ENCODE results near the gene PSMD5. TPM values are rescaled to one million over a fixed set of nuclear protein-coding genes. Genes with fewer than 3 reads are reported as not detected.

PSMD5 gene
- total RNA-seq, 2 donors from 2014 or later = 37.2 to 51.5 TPM

GRCh38 chr9:120879446-120879845 is 36.7 kb upstream of the PSMD5 start:
- Mint-ChIP-seq H3K36me3 (ENCODE audit: low read depth) (peaks cover 9% of the 10 kb centered on the region), H3K4me1 (peaks cover 61% of the 10 kb centered on the region), H3K27me3 (no peaks in the 10 kb centered on the region), H3K27ac (peak overlapping the region; percentile 98), H3K4me3 (peak overlapping the region; percentile 99)
- H3K9me3 ChIP-seq (ENCODE audit: control insufficient read depth, low read length, poor library complexity, severe bottlenecking) = no peaks in the 10 kb centered on the region
- ATAC-seq (no peak), DNase-seq (no peak)

GRCh38 chr9:120878188-120879130 is 35.7 kb upstream of the PSMD5 start:
- no peaks in the 10 kb centered on the region for H3K9me3 ChIP-seq (ENCODE audit: control insufficient read depth, low read length, poor library complexity, severe bottlenecking)
- H3K27me3 Mint-ChIP-seq = no peaks in the 10 kb centered on the region
- DNase-seq (no peak), ATAC-seq (no peak)
- peaks cover 13% of the 10 kb centered on the region for H3K36me3 Mint-ChIP-seq (ENCODE audit: low read depth)
- H3K4me3 Mint-ChIP-seq = peak overlapping the region; percentile 99
- peaks cover 68% of the 10 kb centered on the region for H3K4me1 Mint-ChIP-seq
- peak overlapping the region; percentile 98 for H3K27ac Mint-ChIP-seq

- Mint-ChIP-seq H3K36me3 (ENCODE audit: low read depth) (peaks cover 13% of the 10 kb centered on the region), H3K4me1 (peaks cover 71% of the 10 kb centered on the region), H3K4me3 (peak overlapping the region; percentile 99), H3K27ac (peak overlapping the region; percentile 98), H3K27me3 (no peaks in the 10 kb centered on the region)
- ATAC-seq (peak; percentile 60), DNase-seq (peak; percentile 34 to 64 (median 56))
- no peaks in the 10 kb centered on the region for H3K9me3 ChIP-seq (ENCODE audit: control insufficient read depth, low read length, poor library complexity, severe bottlenecking)
Measured at GRCh38 chr9:120877276-120878034, 34.7 kb upstream of the PSMD5 start.

GRCh38 chr9:120876842-120877240 is 34.1 kb upstream of the PSMD5 start, which contains the start of gene PHF19:
Gene PHF19, minus strand, starts transcription at chr9:120877188. Its CDS starts 2,447 bp downstream, at chr9:120874741.
- no peak for DNase-seq
- ATAC-seq = peak; percentile 3
- peaks cover 16% of the 10 kb centered on the region for H3K36me3 Mint-ChIP-seq (ENCODE audit: low read depth)
- H3K27ac Mint-ChIP-seq = peak within 1 kb of the TSS; percentile 98
- peak within 1 kb of the TSS; percentile 99 for H3K4me3 Mint-ChIP-seq
- peaks cover 73% of the 10 kb centered on the region for H3K4me1 Mint-ChIP-seq
- H3K9me3 ChIP-seq (ENCODE audit: control insufficient read depth, low read length, poor library complexity, severe bottlenecking) = no peaks in the 10 kb centered on the region
- no peaks in the 10 kb centered on the region for H3K27me3 Mint-ChIP-seq

GRCh38 chr9:120875954-120876841 is 33.5 kb upstream of the PSMD5 start:
- no peaks in the 10 kb centered on the region for H3K9me3 ChIP-seq (ENCODE audit: control insufficient read depth, low read length, poor library complexity, severe bottlenecking)
- ATAC-seq (peak; percentile 45), DNase-seq (peak; percentile 44 to 80 (median 73))
- H3K36me3 Mint-ChIP-seq (ENCODE audit: low read depth) = peaks cover 16% of the 10 kb centered on the region
- peaks cover 68% of the 10 kb centered on the region for H3K4me1 Mint-ChIP-seq
- no peaks in the 10 kb centered on the region for H3K27me3 Mint-ChIP-seq
- peak overlapping the region; percentile 89 for H3K4me3 Mint-ChIP-seq
- peak overlapping the region; percentile 95 for H3K27ac Mint-ChIP-seq

GRCh38 chr9:120875643-120875953 is 32.9 kb upstream of the PSMD5 start:
- Mint-ChIP-seq H3K27ac (peak overlapping the region; percentile 95), H3K4me3 (peak overlapping the region; percentile 89), H3K36me3 (ENCODE audit: low read depth) (peaks cover 16% of the 10 kb centered on the region), H3K27me3 (no peaks in the 10 kb centered on the region), H3K4me1 (peaks cover 64% of the 10 kb centered on the region)
- H3K9me3 ChIP-seq (ENCODE audit: control insufficient read depth, low read length, poor library complexity, severe bottlenecking) = no peaks in the 10 kb centered on the region
- DNase-seq = no peak
- peak; percentile 5 for ATAC-seq

GRCh38 chr9:120875195-120875565 is 32.5 kb upstream of the PSMD5 start:
- Mint-ChIP-seq H3K4me3 (peak overlapping the region; percentile 89), H3K27me3 (no peaks in the 10 kb centered on the region), H3K36me3 (ENCODE audit: low read depth) (peaks cover 16% of the 10 kb centered on the region), H3K27ac (peak overlapping the region; percentile 95), H3K4me1 (peaks cover 60% of the 10 kb centered on the region)
- ATAC-seq (no peak), DNase-seq (no peak)
- H3K9me3 ChIP-seq (ENCODE audit: control insufficient read depth, low read length, poor library complexity, severe bottlenecking) = no peaks in the 10 kb centered on the region

GRCh38 chr9:120874226-120875194 is 31.8 kb upstream of the PSMD5 start:
- peaks cover 55% of the 10 kb centered on the region for H3K4me1 Mint-ChIP-seq
- no peak for ATAC-seq
- no peaks in the 10 kb centered on the region for H3K9me3 ChIP-seq (ENCODE audit: control insufficient read depth, low read length, poor library complexity, severe bottlenecking)
- DNase-seq = no peak
- H3K27me3 Mint-ChIP-seq = no peaks in the 10 kb centered on the region
- no peak overlapping the region for H3K4me3 Mint-ChIP-seq
- peak overlapping the region; percentile 95 for H3K27ac Mint-ChIP-seq
- H3K36me3 Mint-ChIP-seq (ENCODE audit: low read depth) = peaks cover 16% of the 10 kb centered on the region

GRCh38 chr9:120873512-120873911 is 30.8 kb upstream of the PSMD5 start:
- no peak for ATAC-seq
- Mint-ChIP-seq H3K4me1 (peaks cover 48% of the 10 kb centered on the region), H3K36me3 (ENCODE audit: low read depth) (peaks cover 16% of the 10 kb centered on the region), H3K27ac (peak overlapping the region; percentile 88), H3K27me3 (no peaks in the 10 kb centered on the region), H3K4me3 (peak overlapping the region; percentile 71)
- no peaks in the 10 kb centered on the region for H3K9me3 ChIP-seq (ENCODE audit: control insufficient read depth, low read length, poor library complexity, severe bottlenecking)
- DNase-seq = no peak

GRCh38 chr9:120872791-120873502 is 30.2 kb upstream of the PSMD5 start:
- ATAC-seq (no peak), DNase-seq (no peak)
- H3K36me3 Mint-ChIP-seq (ENCODE audit: low read depth) = peaks cover 16% of the 10 kb centered on the region
- H3K27me3 Mint-ChIP-seq = no peaks in the 10 kb centered on the region
- no peaks in the 10 kb centered on the region for H3K9me3 ChIP-seq (ENCODE audit: control insufficient read depth, low read length, poor library complexity, severe bottlenecking)
- H3K4me1 Mint-ChIP-seq = peaks cover 48% of the 10 kb centered on the region
- H3K4me3 Mint-ChIP-seq = peak overlapping the region; percentile 67
- peak overlapping the region; percentile 88 for H3K27ac Mint-ChIP-seq

- Mint-ChIP-seq H3K36me3 (ENCODE audit: low read depth) (peaks cover 8% of the 10 kb centered on the region), H3K27me3 (no peaks in the 10 kb centered on the region), H3K4me1 (peaks cover 38% of the 10 kb centered on the region), H3K27ac (peak overlapping the region; percentile 43), H3K4me3 (no peak overlapping the region)
- no peak for ATAC-seq
- DNase-seq = no peak
- H3K9me3 ChIP-seq (ENCODE audit: control insufficient read depth, low read length, poor library complexity, severe bottlenecking) = no peaks in the 10 kb centered on the region
Measured at GRCh38 chr9:120870206-120870605, 27.5 kb upstream of the PSMD5 start.
